ENCODE results near the gene TBCEL. TPM values are rescaled to one million over a fixed set of nuclear protein-coding genes. Genes with fewer than 3 reads are reported as not detected.

TBCEL gene
- total RNA-seq, 1 experiment from 2014 or later, result 17.2 TPM

DNA sequence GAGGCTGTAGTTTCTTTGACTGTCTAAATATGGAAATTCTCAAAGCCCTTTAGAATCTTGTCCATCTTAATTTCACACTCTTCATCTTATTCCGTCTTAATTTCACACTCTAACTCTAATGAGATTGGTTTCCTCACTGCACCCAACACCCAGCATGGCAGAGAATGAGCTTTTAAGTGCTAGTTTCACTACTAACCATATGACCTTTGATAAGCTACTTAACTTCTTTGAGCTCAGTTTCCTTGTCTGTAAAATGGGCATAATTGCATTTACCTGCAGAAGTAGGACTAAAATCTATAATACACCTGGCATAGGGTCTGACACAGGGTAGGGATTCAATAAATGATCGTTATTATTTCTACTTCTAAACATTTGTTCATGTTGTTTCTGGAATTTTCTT is 30.4 kb downstream of the TBCEL start:
- CTCF ChIA-PET, result no interaction called here
- Mint-ChIP-seq H3K36me3 (ENCODE audit: insufficient read depth, unreplicated experiment) (peaks cover 57% of the 10 kb centered on the region), H3K27me3 (ENCODE audit: insufficient read depth, unreplicated experiment) (no peaks in the 10 kb centered on the region), H3K27ac (ENCODE audit: low read depth, unreplicated experiment) (peak overlapping the region; percentile 28), H3K4me3 (ENCODE audit: unreplicated experiment) (no peak overlapping the region), H3K4me1 (ENCODE audit: insufficient read depth, unreplicated experiment) (no peaks in the 10 kb centered on the region), H3K9me3 (ENCODE audit: unreplicated experiment) (no peaks in the 10 kb centered on the region)
- TF ChIP-seq, protein P1, sequence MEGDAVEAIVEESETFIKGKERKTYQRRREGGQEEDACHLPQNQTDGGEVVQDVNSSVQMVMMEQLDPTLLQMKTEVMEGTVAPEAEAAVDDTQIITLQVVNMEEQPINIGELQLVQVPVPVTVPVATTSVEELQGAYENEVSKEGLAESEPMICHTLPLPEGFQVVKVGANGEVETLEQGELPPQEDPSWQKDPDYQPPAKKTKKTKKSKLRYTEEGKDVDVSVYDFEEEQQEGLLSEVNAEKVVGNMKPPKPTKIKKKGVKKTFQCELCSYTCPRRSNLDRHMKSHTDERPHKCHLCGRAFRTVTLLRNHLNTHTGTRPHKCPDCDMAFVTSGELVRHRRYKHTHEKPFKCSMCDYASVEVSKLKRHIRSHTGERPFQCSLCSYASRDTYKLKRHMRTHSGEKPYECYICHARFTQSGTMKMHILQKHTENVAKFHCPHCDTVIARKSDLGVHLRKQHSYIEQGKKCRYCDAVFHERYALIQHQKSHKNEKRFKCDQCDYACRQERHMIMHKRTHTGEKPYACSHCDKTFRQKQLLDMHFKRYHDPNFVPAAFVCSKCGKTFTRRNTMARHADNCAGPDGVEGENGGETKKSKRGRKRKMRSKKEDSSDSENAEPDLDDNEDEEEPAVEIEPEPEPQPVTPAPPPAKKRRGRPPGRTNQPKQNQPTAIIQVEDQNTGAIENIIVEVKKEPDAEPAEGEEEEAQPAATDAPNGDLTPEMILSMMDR (IDR thresholded peaks at IDR 0.05; ENCODE audit: unreplicated experiment), result no peak
- DNase-seq (ENCODE audit: unreplicated experiment), result no peak
- no TSS peak for BruUV-seq (replicated peaks)
- POLR2A ChIA-PET, result interaction anchor here (0.7 to 1.0 kb wide), 2 partner anchors 15 to 137 kb away, joined by 3 read pairs; no protein-coding TSS in a partner anchor
- intact Hi-C loops (cut with micrococcal nuclease), result no loop called here

DNA sequence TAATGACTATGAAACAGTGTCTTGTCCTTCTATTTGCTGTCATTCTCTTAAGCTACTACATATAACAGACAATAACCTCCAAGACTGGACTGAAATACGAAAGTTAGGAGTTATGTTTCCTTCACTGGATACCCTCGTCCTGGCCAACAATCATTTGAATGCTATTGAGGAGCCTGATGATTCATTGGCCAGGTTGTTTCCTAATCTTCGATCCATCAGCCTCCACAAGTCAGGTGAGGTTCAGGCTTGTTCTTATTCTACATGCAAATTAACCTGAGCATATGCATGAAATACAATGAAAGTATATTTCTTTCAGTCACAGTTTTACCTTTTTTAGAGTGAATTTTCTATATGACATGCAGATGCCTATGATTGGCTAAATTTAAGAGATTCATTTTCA is 31.2 kb downstream of the TBCEL start:
- H3K4me3 Mint-ChIP-seq (ENCODE audit: unreplicated experiment), result no peak overlapping the region
- no peak overlapping the region for H3K27ac Mint-ChIP-seq (ENCODE audit: low read depth, unreplicated experiment)
- no peaks in the 10 kb centered on the region for H3K4me1 Mint-ChIP-seq (ENCODE audit: insufficient read depth, unreplicated experiment)
- ChIA-PET POLR2A (interaction anchor here (0.6 kb wide), 1 partner anchor 177 kb away, joined by 3 read pairs; no protein-coding TSS in a partner anchor), CTCF (interaction anchor here (0.6 kb wide), 1 partner anchor 715 kb away, joined by 3 read pairs; no protein-coding TSS in a partner anchor)
- H3K9me3 Mint-ChIP-seq (ENCODE audit: unreplicated experiment), result no peaks in the 10 kb centered on the region
- no TSS peak for BruUV-seq (replicated peaks)
- H3K27me3 Mint-ChIP-seq (ENCODE audit: insufficient read depth, unreplicated experiment), result no peaks in the 10 kb centered on the region
- intact Hi-C loops (cut with micrococcal nuclease), result no loop called here
- peaks cover 61% of the 10 kb centered on the region for H3K36me3 Mint-ChIP-seq (ENCODE audit: insufficient read depth, unreplicated experiment)
- TF ChIP-seq, protein P1 (IDR thresholded peaks at IDR 0.05; ENCODE audit: unreplicated experiment), result no peak
- peak; percentile 0 for DNase-seq (ENCODE audit: unreplicated experiment)

DNA sequence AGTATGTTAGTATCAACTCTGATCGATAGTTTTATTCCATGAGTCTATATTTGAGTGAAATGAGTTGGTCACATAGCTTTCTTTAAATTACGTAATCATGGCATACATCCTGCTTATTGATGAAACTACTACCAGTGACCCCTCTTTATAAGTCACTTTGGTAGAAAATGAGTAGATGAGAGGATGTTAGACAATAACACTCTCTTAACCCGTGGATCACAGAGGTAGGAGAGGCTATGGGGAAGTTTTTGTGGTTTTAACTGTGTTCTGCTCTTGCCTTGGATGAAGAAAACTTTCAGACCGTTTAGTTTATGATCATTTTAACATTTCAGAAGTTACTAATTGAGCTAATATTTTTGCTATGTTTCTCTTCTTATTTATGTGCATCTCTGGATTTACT is 34.0 kb downstream of the TBCEL start:
- Mint-ChIP-seq H3K27ac (ENCODE audit: low read depth, unreplicated experiment) (no peak overlapping the region), H3K36me3 (ENCODE audit: insufficient read depth, unreplicated experiment) (peaks cover 60% of the 10 kb centered on the region), H3K9me3 (ENCODE audit: unreplicated experiment) (no peaks in the 10 kb centered on the region), H3K4me3 (ENCODE audit: unreplicated experiment) (no peak overlapping the region), H3K27me3 (ENCODE audit: insufficient read depth, unreplicated experiment) (no peaks in the 10 kb centered on the region), H3K4me1 (ENCODE audit: insufficient read depth, unreplicated experiment) (no peaks in the 10 kb centered on the region)
- TF ChIP-seq, protein P1 (IDR thresholded peaks at IDR 0.05; ENCODE audit: unreplicated experiment), result no peak
- no TSS peak for BruUV-seq (replicated peaks)
- CTCF ChIA-PET, result interaction anchor here (0.7 to 1.2 kb wide), 2 partner anchors 9 to 137 kb away, joined by 3 to 5 read pairs; no protein-coding TSS in a partner anchor
- intact Hi-C loops (cut with micrococcal nuclease), result no loop called here
- POLR2A ChIA-PET, result no interaction called here
- no peak for DNase-seq (ENCODE audit: unreplicated experiment)

DNA sequence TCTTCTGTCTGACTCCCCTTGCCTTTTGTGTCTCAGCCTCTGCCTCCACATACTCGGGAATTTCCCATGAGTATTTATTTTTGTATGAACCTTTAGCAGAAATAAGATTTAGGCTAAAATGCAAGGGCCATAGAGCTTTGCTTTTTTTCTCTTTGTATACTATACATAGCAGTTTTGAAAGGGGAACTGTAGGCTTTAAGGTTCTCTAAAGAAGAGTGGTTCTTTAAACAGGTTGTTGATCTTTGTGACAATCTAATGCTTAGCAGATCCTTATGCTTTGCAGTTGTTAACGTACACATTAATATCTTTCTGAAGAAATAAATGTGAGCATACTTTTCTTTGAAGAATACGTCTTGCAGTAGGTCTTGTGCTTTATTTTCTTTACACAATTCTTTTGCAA is 35.0 kb downstream of the TBCEL start:
- no peaks in the 10 kb centered on the region for H3K4me1 Mint-ChIP-seq (ENCODE audit: insufficient read depth, unreplicated experiment)
- no peaks in the 10 kb centered on the region for H3K9me3 Mint-ChIP-seq (ENCODE audit: unreplicated experiment)
- TF ChIP-seq, protein P1 (IDR thresholded peaks at IDR 0.05; ENCODE audit: unreplicated experiment), result no peak
- intact Hi-C loops (cut with micrococcal nuclease), result no loop called here
- DNase-seq (ENCODE audit: unreplicated experiment), result no peak
- H3K27me3 Mint-ChIP-seq (ENCODE audit: insufficient read depth, unreplicated experiment), result no peaks in the 10 kb centered on the region
- H3K4me3 Mint-ChIP-seq (ENCODE audit: unreplicated experiment), result no peak overlapping the region
- BruUV-seq (replicated peaks), result no TSS peak
- ChIA-PET POLR2A (no interaction called here), CTCF (no interaction called here)
- H3K27ac Mint-ChIP-seq (ENCODE audit: low read depth, unreplicated experiment), result no peak overlapping the region
- peaks cover 57% of the 10 kb centered on the region for H3K36me3 Mint-ChIP-seq (ENCODE audit: insufficient read depth, unreplicated experiment)

Data from MCF 10A (cell line).